Spleen (tissue), 11 donors: ENCODE results near the gene FADS2. TPM values are rescaled to one million over a fixed set of nuclear protein-coding genes. Genes with fewer than 3 reads are reported as not detected.

Experiments used
- DNase-seq: peaks from one replicate; pipeline ENCODE4 v3.0.0-alpha.2; 2020
- H3K27ac ChIP-seq, 8 donors: fragments of 200-600 bp; sonication (generic) in 7 of 8; 1 replicate in 4 of 8; 2 replicates in 4 of 8; pipeline versions ENCODE4 v1.5.0 to v1.8.0; 2016 to 2021; ENCODE audit warnings: inconsistent platforms in 4 of 8, mild to moderate bottlenecking in 4 of 8, moderate library complexity in 1 of 8
- H3K27me3 ChIP-seq, 7 donors: fragments of 200-600 bp; sonication (generic) in 6 of 7; replicated peaks in 1 of 7; 1 replicate in 4 of 7; 2 replicates in 3 of 7; pipeline versions ENCODE4 v1.5.0 to v1.8.0; 2016 to 2021; ENCODE audit warnings: inconsistent platforms in 3 of 7, mild to moderate bottlenecking in 1 of 7
- H3K36me3 ChIP-seq, 6 donors: fragments of 200-600 bp; sonication (generic) in 5 of 6; 1 replicate in 4 of 6; 2 replicates in 2 of 6; pipeline versions ENCODE4 v1.5.0 to v1.8.0; 2016 to 2021; ENCODE audit warnings: inconsistent platforms in 2 of 6
- H3K4me1 ChIP-seq, 6 donors: fragments of 200-600 bp; sonication (generic) in 5 of 6; 1 replicate in 3 of 6; 2 replicates in 3 of 6; pipeline versions ENCODE4 v1.5.0 to v1.8.0; 2016 to 2021; ENCODE audit warnings: inconsistent platforms in 3 of 6
- H3K4me3 ChIP-seq, 8 donors: fragments of 200-600 bp; sonication (generic) in 7 of 8; 1 replicate in 4 of 8; 2 replicates in 4 of 8; pipeline versions ENCODE4 v1.5.0 to v1.8.0; 2016 to 2021; ENCODE audit warnings: inconsistent platforms in 4 of 8, mild to moderate bottlenecking in 4 of 8, moderate library complexity in 2 of 8
- H3K9me3 ChIP-seq, 8 donors: fragments of 200-600 bp; sonication (generic) in 7 of 8; 1 replicate in 4 of 8; 2 replicates in 4 of 8; pipeline versions ENCODE4 v1.5.0 to v1.8.0; 2016 to 2021; ENCODE audit warnings: inconsistent platforms in 4 of 8
- POLR2A ChIP-seq, 3 donors: fragments of 450-650 bp; IDR thresholded peaks; one replicate each; pipeline ENCODE4 v1.5.1; 2017; ENCODE audit warnings: antibody characterized with exemption in 3 of 3, mild to moderate bottlenecking in 1 of 3
- POLR2AphosphoS5 ChIP-seq, 3 donors: sonication (generic); formaldehyde crosslinking; IDR thresholded peaks; one replicate each; pipeline ENCODE4 v1.5.1; 2017; ENCODE audit warnings: antibody characterized with exemption in 3 of 3
- WGBS, 5 donors: extraction: QIAGEN DNeasy Blood & Tissue Kit in 3 of 5; methylation state at CpG; one replicate each; pipeline versions ENCODE4 v1.1.5 to v1.1.7; 2013 to 2018; 5-methylcytosine and 5-hydroxymethylcytosine counted together
- intact Hi-C: fragments of 100-400 bp; cut with DNase I; formaldehyde crosslinking; loops from one replicate; pipeline ENCODE4 v1.15.0; 2023; ENCODE audit warnings: low total_unique reads
- polyA plus RNA-seq, 3 donors: library from polyadenylated mRNA; stranded (reverse); fragments of 200-250 nt; gene quantifications; one replicate each; pipeline ENCODE4 v1.2.1, GENCODE V29; 2013
- total RNA-seq, 7 donors: library from RNA; depleted of rRNA in 3 of 7; stranded (reverse); fragments of >200 nt in 3 of 7; fragmentation: NEBNext Ultra II Directional in 4 of 7; extraction: Animal tissue kit (Norgen Biotek cat#: 25700) in 4 of 7; gene quantifications; one replicate each; pipeline versions ENCODE4 v1.1.0 to v1.2.1, GENCODE V29; 2016 to 2021
- TF ChIP-seq, protein P1 (sequence below), 11 experiments: fragments of 200-600 bp in 7 of 11; fragments of 450-650 bp in 4 of 11; sonication (generic) in 4 of 11; IDR thresholded peaks in 8 of 11; conservative IDR thresholded peaks in 3 of 11; 1 replicate in 7 of 11; 2 replicates in 4 of 11; pipeline versions ENCODE4 v1.4.0 to v1.8.0; 2016 to 2021; ENCODE audit warnings: antibody characterized with exemption in 11 of 11, inconsistent platforms in 4 of 11, mild to moderate bottlenecking in 1 of 11
- donor health status: healthy with polysubstance abuse.
- donor health status: DM: no; HTN: no; CAD: no; lungs with moderate emphysema.
- donor health status: DM: no; HTN: no; CAD: no.
- donor health status: Bipolar disorder and iron deficiency.
- donor health status: healthy.
- donor health status: DM: no; HTN: no; CAD: no.
- donor health status: DM: yes; HTN: yes; CAD: no.

Gene FADS2
- total and polyA plus RNA-seq, 10 donors, result 2.8 to 20.6 (median 12.9) TPM

DNA sequence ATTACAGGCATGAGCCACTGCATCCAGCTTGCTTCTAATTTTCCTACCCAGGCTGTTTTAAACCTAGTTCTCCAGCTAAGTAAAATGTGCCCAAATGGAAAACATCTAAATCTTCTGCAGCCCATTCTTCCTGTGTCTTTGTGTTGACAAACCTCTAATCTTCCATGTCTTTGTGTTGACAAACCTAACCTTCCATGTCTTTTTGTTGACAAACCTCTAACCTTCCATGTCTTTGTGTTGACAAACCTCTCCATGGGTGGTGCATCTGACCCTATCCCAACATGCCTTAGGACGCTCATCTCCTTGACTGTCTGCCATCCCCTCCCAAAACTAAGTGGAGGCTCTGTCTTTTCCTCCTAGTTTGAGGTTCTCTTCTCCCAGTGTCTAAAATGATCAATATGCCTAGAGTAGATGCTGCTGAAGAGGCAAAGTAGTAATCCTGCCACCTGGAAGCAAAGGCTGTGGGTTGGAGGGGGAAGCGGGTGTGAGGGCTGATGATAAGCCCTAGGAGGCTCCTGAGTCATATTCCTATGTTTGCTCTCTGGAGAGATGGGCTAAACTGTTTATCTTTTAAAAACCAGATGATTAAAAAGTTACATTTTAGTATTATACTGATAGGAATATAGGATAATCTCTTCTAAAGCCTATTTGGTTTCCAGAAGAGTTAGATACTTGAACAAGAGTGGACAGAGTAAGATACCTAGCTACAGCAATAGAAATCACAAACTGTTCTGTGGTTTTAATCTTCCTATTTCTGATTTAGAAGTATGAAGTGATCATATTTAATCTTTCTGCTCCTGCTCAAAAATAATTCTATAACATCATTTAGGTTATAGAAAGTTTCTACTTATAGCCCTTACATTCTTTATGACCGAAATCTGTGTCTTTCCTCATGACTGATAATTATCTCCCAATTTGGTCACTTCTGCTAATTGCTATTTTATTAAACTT lies 27.5 kb upstream of the FADS2 start:
- TF ChIP-seq POLR2A (IDR thresholded peaks at IDR 0.05), result no peak
- intact Hi-C loops, result no loop called here
- no peak for DNase-seq
- Histone ChIP-seq H3K4me1 (peaks cover 0 to 22% (median 7%) of the 10 kb centered on the region in 6 donors), H3K27me3 (no peaks in the 10 kb centered on the region), H3K27ac (no peak overlapping the region), H3K4me3 (no peak overlapping the region), H3K36me3 (peaks cover 0 to 64% (median 16%) of the 10 kb centered on the region in 6 donors), H3K9me3 (no peaks in the 10 kb centered on the region)
- 78 to 93% (median 91%) methylated on average over 3 of the region's 3 CpGs for WGBS, 5 donors

DNA sequence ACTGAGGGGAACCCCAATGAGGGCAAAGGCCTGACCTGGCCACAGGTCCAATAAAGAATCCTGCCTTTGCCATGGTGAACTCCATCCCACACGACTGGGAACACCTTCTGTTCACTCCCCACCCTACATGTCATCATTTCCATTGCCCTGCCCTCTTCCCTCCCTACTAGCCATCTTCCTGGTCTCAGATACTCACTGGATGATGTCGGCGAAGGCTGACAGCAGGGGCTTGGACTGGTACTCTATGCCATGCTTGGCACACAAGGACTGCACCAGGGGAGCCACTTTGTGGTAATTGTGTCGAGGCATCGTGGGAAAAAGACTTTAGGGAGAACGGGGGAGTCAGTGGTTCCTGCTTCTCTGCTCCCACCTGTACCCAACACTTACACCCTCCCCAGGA lies 25.5 kb upstream of the FADS2 start:
- Histone ChIP-seq H3K27me3 (no peaks in the 10 kb centered on the region), H3K27ac (no peak overlapping the region), H3K9me3 (no peaks in the 10 kb centered on the region), H3K4me3 (no peak overlapping the region), H3K4me1 (peaks cover 0 to 13% (median 3%) of the 10 kb centered on the region in 6 donors), H3K36me3 (peaks cover 0 to 68% (median 11%) of the 10 kb centered on the region in 6 donors)
- no peak for TF ChIP-seq POLR2A (IDR thresholded peaks at IDR 0.05)
- no peak for TF ChIP-seq POLR2AphosphoS5 (IDR thresholded peaks at IDR 0.05)
- TF ChIP-seq, protein P1, sequence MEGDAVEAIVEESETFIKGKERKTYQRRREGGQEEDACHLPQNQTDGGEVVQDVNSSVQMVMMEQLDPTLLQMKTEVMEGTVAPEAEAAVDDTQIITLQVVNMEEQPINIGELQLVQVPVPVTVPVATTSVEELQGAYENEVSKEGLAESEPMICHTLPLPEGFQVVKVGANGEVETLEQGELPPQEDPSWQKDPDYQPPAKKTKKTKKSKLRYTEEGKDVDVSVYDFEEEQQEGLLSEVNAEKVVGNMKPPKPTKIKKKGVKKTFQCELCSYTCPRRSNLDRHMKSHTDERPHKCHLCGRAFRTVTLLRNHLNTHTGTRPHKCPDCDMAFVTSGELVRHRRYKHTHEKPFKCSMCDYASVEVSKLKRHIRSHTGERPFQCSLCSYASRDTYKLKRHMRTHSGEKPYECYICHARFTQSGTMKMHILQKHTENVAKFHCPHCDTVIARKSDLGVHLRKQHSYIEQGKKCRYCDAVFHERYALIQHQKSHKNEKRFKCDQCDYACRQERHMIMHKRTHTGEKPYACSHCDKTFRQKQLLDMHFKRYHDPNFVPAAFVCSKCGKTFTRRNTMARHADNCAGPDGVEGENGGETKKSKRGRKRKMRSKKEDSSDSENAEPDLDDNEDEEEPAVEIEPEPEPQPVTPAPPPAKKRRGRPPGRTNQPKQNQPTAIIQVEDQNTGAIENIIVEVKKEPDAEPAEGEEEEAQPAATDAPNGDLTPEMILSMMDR (IDR thresholded peaks at IDR 0.05 in 8 of 11, conservative IDR thresholded peaks at IDR 0.05 in 3 of 11), result no peak
- intact Hi-C loops, result no loop called here
- WGBS, 5 donors, result 87 to 95% (median 92%) methylated on average over 5 to 6 of the region's 6 CpGs
- DNase-seq, result peak; percentile 34

DNA sequence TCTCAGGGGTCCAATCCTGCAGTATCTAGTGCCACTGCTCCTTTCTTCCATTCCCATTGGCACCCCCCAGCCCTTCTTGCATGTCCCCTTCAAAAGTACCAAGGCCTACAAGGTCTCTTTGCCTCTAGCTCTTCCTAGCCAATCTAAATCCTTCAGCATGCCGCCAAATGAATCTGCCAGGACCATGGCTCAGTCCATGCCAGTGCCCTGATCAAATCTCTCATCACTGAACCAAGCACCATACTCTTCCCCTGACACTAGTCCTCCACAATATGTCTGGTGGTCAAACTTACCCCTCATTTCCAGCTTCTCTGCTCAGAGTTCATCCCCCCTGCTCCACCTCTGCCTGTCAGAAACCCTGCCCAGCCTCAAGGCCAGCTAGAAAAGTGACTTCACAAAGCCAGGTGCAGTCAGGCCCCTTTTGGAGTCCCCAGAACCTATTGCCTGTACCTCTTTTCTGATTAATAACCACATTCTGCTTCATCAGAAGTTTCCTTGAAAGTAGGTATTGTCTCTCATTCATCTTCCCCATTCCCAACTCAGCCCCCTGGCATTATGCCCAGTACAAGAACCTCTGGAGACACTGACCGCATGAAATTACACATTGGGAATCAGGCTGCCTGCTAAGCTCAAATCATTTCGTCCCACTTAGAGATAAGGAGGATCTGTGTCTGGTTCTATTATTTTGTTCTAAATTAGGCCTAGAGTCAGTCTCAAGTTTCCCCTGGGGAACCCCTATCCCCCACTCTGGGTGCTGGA lies 24.0 kb upstream of the FADS2 start:
- DNase-seq, result peak; percentile 29
- intact Hi-C loops, result no loop called here

DNA sequence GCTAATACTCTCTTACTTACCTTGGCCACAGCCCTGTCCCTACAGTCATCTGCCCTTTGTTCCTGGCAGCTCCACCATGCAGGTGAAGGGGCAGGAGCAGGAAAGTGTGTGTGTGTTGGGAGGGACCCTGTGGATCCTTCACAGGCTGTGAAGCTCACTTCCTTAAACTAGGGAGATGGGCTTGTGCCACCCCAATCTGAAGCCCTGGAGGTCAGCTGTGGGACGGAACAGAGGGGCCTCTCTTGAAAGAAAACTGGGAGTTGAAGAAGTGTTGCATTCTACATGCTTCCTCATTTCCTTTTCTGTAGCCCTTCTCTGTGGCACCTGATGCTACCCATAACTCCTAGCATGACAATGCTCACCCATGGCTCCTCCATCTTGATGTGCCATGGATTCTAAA lies 23.0 kb upstream of the FADS2 start:
- intact Hi-C loops, result no loop called here
- peak; percentile 5 for DNase-seq

More for the DNA sequence above, 24.0 kb upstream of the FADS2 start:
- no peak overlapping the region for H3K27ac ChIP-seq
- H3K4me3 ChIP-seq, result no peak overlapping the region
- H3K36me3 ChIP-seq, result peaks cover 0 to 75% (median 15%) of the 10 kb centered on the region in 6 donors
- WGBS, 5 donors, result 85 to 95% (median 90%) methylated on average over 3 of the region's 3 CpGs
- TF ChIP-seq, protein P1 (IDR thresholded peaks at IDR 0.05 in 8 of 11, conservative IDR thresholded peaks at IDR 0.05 in 3 of 11), result no peak
- peaks cover 0 to 8% (median 2%) of the 10 kb centered on the region in 6 donors for H3K4me1 ChIP-seq
- no peaks in the 10 kb centered on the region for H3K27me3 ChIP-seq
- no peaks in the 10 kb centered on the region for H3K9me3 ChIP-seq

More for the DNA sequence above, 23.0 kb upstream of the FADS2 start:
- Histone ChIP-seq H3K9me3 (no peaks in the 10 kb centered on the region), H3K4me3 (no peak overlapping the region), H3K27ac (no peak overlapping the region), H3K36me3 (peaks cover 0 to 86% (median 15%) of the 10 kb centered on the region in 6 donors), H3K4me1 (no peaks in the 10 kb centered on the region), H3K27me3 (no peaks in the 10 kb centered on the region)
- 56 to 90% (median 76%) methylated on average over 1 of the region's 1 CpG for WGBS, 5 donors
- TF ChIP-seq POLR2A (IDR thresholded peaks at IDR 0.05) (no peak), POLR2AphosphoS5 (IDR thresholded peaks at IDR 0.05) (no peak)
- TF ChIP-seq, protein P1 (IDR thresholded peaks at IDR 0.05 in 8 of 11, conservative IDR thresholded peaks at IDR 0.05 in 3 of 11), result no peak
